CD4-positive, alpha-beta memory T cell (primary cell): ENCODE results near the gene CNTN4. TPM values are rescaled to one million over a fixed set of nuclear protein-coding genes. Genes with fewer than 3 reads are reported as not detected.

ENCODE experiments used
- CTCF ChIA-PET: fragments of 350-600 bp; sonication (Branson Sonifier 250); formaldehyde crosslinking; loops from one replicate; lab custom pipeline; 2021; ENCODE audit warnings: inconsistent platforms; ENCODE audit not compliant: partially characterized antibody; lab: Charles Lee
- POLR2A ChIA-PET: fragments of 350-600 bp; sonication (Branson Sonifier 250); formaldehyde crosslinking; loops from one replicate; lab custom pipeline; 2021; ENCODE audit not compliant: partially characterized antibody; lab: Charles Lee
- DNase-seq, 5 donors: peaks; one replicate each; pipeline versions ENCODE4 v3.0.0 to v3.0.0-alpha.2; 2020 to 2022; ENCODE audit warnings: mixed read lengths in 1 of 5
- H3K27ac ChIP-seq: one replicate; pipeline ENCODE4 v1.7.0; 2013; ENCODE audit warnings: low read depth, low read length
- H3K27me3 ChIP-seq: 2 replicates; pipeline ENCODE4 v1.7.0; 2013; ENCODE audit warnings: mild to moderate bottlenecking, low read length, moderate library complexity; ENCODE audit not compliant: insufficient read depth
- H3K36me3 ChIP-seq: 2 replicates; pipeline ENCODE4 v1.7.0; 2013; ENCODE audit warnings: mild to moderate bottlenecking, low read length, moderate library complexity; ENCODE audit not compliant: insufficient read depth
- H3K4me1 ChIP-seq: 2 replicates; pipeline ENCODE4 v1.7.0; 2013; ENCODE audit warnings: mild to moderate bottlenecking, low read length, moderate library complexity; ENCODE audit not compliant: insufficient read depth
- H3K4me3 ChIP-seq, 2 donors: one replicate each; pipeline ENCODE4 v1.7.0; 2013; ENCODE audit warnings: low read length in 2 of 2, mild to moderate bottlenecking in 1 of 2
- H3K9me3 ChIP-seq, 2 donors: one replicate each; pipeline ENCODE4 v1.7.0; 2013; ENCODE audit warnings: low read length in 2 of 2, control low read depth in 1 of 2; ENCODE audit not compliant: control insufficient read depth in 1 of 2
- H3K27ac Mint-ChIP-seq, 7 donors: one replicate each; pipeline ENCODE4 v1.8.0; 2020 to 2021; ENCODE audit warnings: mixed read lengths in 7 of 7, mild to moderate bottlenecking in 6 of 7, inconsistent platforms in 3 of 7, moderate library complexity in 3 of 7
- H3K27me3 Mint-ChIP-seq, 2 donors: one replicate each; pipeline ENCODE4 v1.8.0; 2020 to 2021; ENCODE audit warnings: mixed read lengths in 2 of 2
- H3K36me3 Mint-ChIP-seq, 2 donors: one replicate each; pipeline ENCODE4 v1.8.0; 2020 to 2021; ENCODE audit warnings: mixed read lengths in 2 of 2, inconsistent platforms in 1 of 2, mild to moderate bottlenecking in 1 of 2
- H3K4me1 Mint-ChIP-seq, 4 donors: one replicate each; pipeline ENCODE4 v1.8.0; 2020 to 2021; ENCODE audit warnings: mixed read lengths in 4 of 4, mild to moderate bottlenecking in 1 of 4
- H3K4me3 Mint-ChIP-seq, 8 donors: one replicate each; pipeline ENCODE4 v1.8.0; 2020 to 2021; ENCODE audit warnings: mixed read lengths in 8 of 8, mild to moderate bottlenecking in 7 of 8, moderate library complexity in 6 of 8, inconsistent platforms in 3 of 8
- H3K9me3 Mint-ChIP-seq, 8 donors: one replicate each; pipeline ENCODE4 v1.8.0; 2020 to 2021; ENCODE audit warnings: mixed read lengths in 8 of 8, mild to moderate bottlenecking in 5 of 8, inconsistent platforms in 3 of 8, moderate library complexity in 1 of 8
- intact Hi-C: fragments of 100-400 bp; cut with micrococcal nuclease; formaldehyde crosslinking; loops from one replicate; pipeline ENCODE4 v1.15.1; 2023
- polyA plus RNA-seq, 2 donors: library from polyadenylated mRNA; unstranded; fragments of 300-500 nt; fragmentation: Illumina TruSeq; gene quantifications; one replicate each; pipeline ENCODE4 v1.2.3, GENCODE V29; 2021
- total RNA-seq, 2 experiments: library from RNA; stranded (reverse); gene quantifications; one replicate each; pipeline ENCODE4 v1.2.3, GENCODE V29; 2021

Gene CNTN4
- total and polyA plus RNA-seq, 4 experiments from 2014 or later, result not detected

- H3K4me1 ChIP-seq, result no peaks in the 10 kb centered on the region
- no peak overlapping the region for H3K27ac Mint-ChIP-seq
- no peak overlapping the region for H3K4me3 Mint-ChIP-seq
- H3K36me3 Mint-ChIP-seq, result no peaks in the 10 kb centered on the region
- H3K36me3 ChIP-seq, result no peaks in the 10 kb centered on the region
- no peaks in the 10 kb centered on the region for H3K27me3 ChIP-seq
- intact Hi-C loops, result no loop called here
- peaks cover 0 to 2% of the 10 kb centered on the region in 2 donors for H3K27me3 Mint-ChIP-seq
- H3K4me1 Mint-ChIP-seq, result peaks cover 4 to 9% (median 7%) of the 10 kb centered on the region in 4 donors
- no peak for DNase-seq
- CTCF ChIA-PET, result no interaction called here
- no peak overlapping the region for H3K27ac ChIP-seq
- no peak overlapping the region for H3K4me3 ChIP-seq
- no peaks in the 10 kb centered on the region for H3K9me3 Mint-ChIP-seq
- POLR2A ChIA-PET, result no interaction called here
- H3K9me3 ChIP-seq, result no peaks in the 10 kb centered on the region
Measured at GRCh38 chr3:2860626-2861025, 762.0 kb downstream of the CNTN4 start.

- H3K4me1 Mint-ChIP-seq, result peaks cover 1 to 7% (median 4%) of the 10 kb centered on the region in 4 donors
- intact Hi-C loops, result no loop called here
- DNase-seq, result no peak
- no peaks in the 10 kb centered on the region for H3K27me3 ChIP-seq
- no peak overlapping the region for H3K27ac Mint-ChIP-seq
- H3K9me3 ChIP-seq, result no peaks in the 10 kb centered on the region
- H3K9me3 Mint-ChIP-seq, result no peaks in the 10 kb centered on the region
- H3K4me1 ChIP-seq, result no peaks in the 10 kb centered on the region
- no peaks in the 10 kb centered on the region for H3K36me3 ChIP-seq
- H3K27ac ChIP-seq, result no peak overlapping the region
- no peaks in the 10 kb centered on the region for H3K36me3 Mint-ChIP-seq
- H3K27me3 Mint-ChIP-seq, result peaks cover 0 to 2% of the 10 kb centered on the region in 2 donors
- H3K4me3 ChIP-seq, result no peak overlapping the region
- no peak overlapping the region for H3K4me3 Mint-ChIP-seq
- ChIA-PET POLR2A (no interaction called here), CTCF (no interaction called here)
Measured at GRCh38 chr3:2861120-2861519, 762.5 kb downstream of the CNTN4 start.

- H3K4me1 ChIP-seq, result no peaks in the 10 kb centered on the region
- no peak for DNase-seq
- H3K27ac ChIP-seq, result no peak overlapping the region
- no peaks in the 10 kb centered on the region for H3K36me3 Mint-ChIP-seq
- peaks cover 0 to 3% of the 10 kb centered on the region in 2 donors for H3K27me3 Mint-ChIP-seq
- ChIA-PET POLR2A (no interaction called here), CTCF (no interaction called here)
- no peaks in the 10 kb centered on the region for H3K36me3 ChIP-seq
- no peak overlapping the region for H3K4me3 ChIP-seq
- no peaks in the 10 kb centered on the region for H3K9me3 Mint-ChIP-seq
- H3K4me1 Mint-ChIP-seq, result no peaks in the 10 kb centered on the region
- intact Hi-C loops, result no loop called here
- H3K27ac Mint-ChIP-seq, result no peak overlapping the region
- no peaks in the 10 kb centered on the region for H3K27me3 ChIP-seq
- no peaks in the 10 kb centered on the region for H3K9me3 ChIP-seq
- no peak overlapping the region for H3K4me3 Mint-ChIP-seq
Measured at GRCh38 chr3:2861920-2862319, 763.3 kb downstream of the CNTN4 start.

GRCh38 chr3:2862366-2862765, 763.7 kb downstream of the CNTN4 start:
- H3K4me1 Mint-ChIP-seq, result no peaks in the 10 kb centered on the region
- DNase-seq, result no peak
- ChIA-PET POLR2A (no interaction called here), CTCF (no interaction called here)
- peaks cover 0 to 3% of the 10 kb centered on the region in 2 donors for H3K27me3 Mint-ChIP-seq
- no peaks in the 10 kb centered on the region for H3K36me3 Mint-ChIP-seq
- H3K4me3 Mint-ChIP-seq, result no peak overlapping the region
- no peaks in the 10 kb centered on the region for H3K4me1 ChIP-seq
- no peak overlapping the region for H3K27ac ChIP-seq
- H3K27ac Mint-ChIP-seq, result no peak overlapping the region
- H3K4me3 ChIP-seq, result no peak overlapping the region
- no peaks in the 10 kb centered on the region for H3K36me3 ChIP-seq
- H3K27me3 ChIP-seq, result no peaks in the 10 kb centered on the region
- H3K9me3 Mint-ChIP-seq, result no peaks in the 10 kb centered on the region
- H3K9me3 ChIP-seq, result no peaks in the 10 kb centered on the region
- intact Hi-C loops, result no loop called here

- H3K27me3 ChIP-seq, result no peaks in the 10 kb centered on the region
- CTCF ChIA-PET, result no interaction called here
- intact Hi-C loops, result no loop called here
- POLR2A ChIA-PET, result no interaction called here
- H3K36me3 Mint-ChIP-seq, result no peaks in the 10 kb centered on the region
- no peak for DNase-seq
- no peak overlapping the region for H3K27ac ChIP-seq
- H3K4me1 ChIP-seq, result no peaks in the 10 kb centered on the region
- no peak overlapping the region for H3K4me3 Mint-ChIP-seq
- no peak overlapping the region for H3K27ac Mint-ChIP-seq
- peaks cover 5 to 7% of the 10 kb centered on the region in 2 donors for H3K27me3 Mint-ChIP-seq
- no peak overlapping the region for H3K4me3 ChIP-seq
- no peaks in the 10 kb centered on the region for H3K36me3 ChIP-seq
- H3K4me1 Mint-ChIP-seq, result no peaks in the 10 kb centered on the region
- H3K9me3 Mint-ChIP-seq, result no peaks in the 10 kb centered on the region
- H3K9me3 ChIP-seq, result no peaks in the 10 kb centered on the region
Measured at GRCh38 chr3:2863127-2863526, 764.5 kb downstream of the CNTN4 start.

GRCh38 chr3:2869905-2870304, 771.2 kb downstream of the CNTN4 start:
- intact Hi-C loops, result no loop called here
- H3K27ac ChIP-seq, result no peak overlapping the region
- H3K9me3 ChIP-seq, result no peaks in the 10 kb centered on the region
- H3K4me1 ChIP-seq, result no peaks in the 10 kb centered on the region
- Mint-ChIP-seq H3K4me1 (no peaks in the 10 kb centered on the region), H3K36me3 (no peaks in the 10 kb centered on the region), H3K27me3 (peaks cover 12 to 13% of the 10 kb centered on the region in 2 donors), H3K9me3 (no peaks in the 10 kb centered on the region), H3K4me3 (no peak overlapping the region), H3K27ac (no peak overlapping the region)
- no peaks in the 10 kb centered on the region for H3K27me3 ChIP-seq
- POLR2A ChIA-PET, result no interaction called here
- no peak for DNase-seq
- H3K36me3 ChIP-seq, result no peaks in the 10 kb centered on the region
- CTCF ChIA-PET, result no interaction called here
- H3K4me3 ChIP-seq, result no peak overlapping the region

GRCh38 chr3:2870724-2871333, 772.2 kb downstream of the CNTN4 start:
- CTCF ChIA-PET, result no interaction called here
- Histone ChIP-seq H3K4me3 (no peak overlapping the region), H3K27ac (no peak overlapping the region), H3K27me3 (no peaks in the 10 kb centered on the region), H3K36me3 (no peaks in the 10 kb centered on the region), H3K9me3 (no peaks in the 10 kb centered on the region), H3K4me1 (no peaks in the 10 kb centered on the region)
- intact Hi-C loops, result no loop called here
- H3K4me3 Mint-ChIP-seq, result no peak overlapping the region
- H3K27ac Mint-ChIP-seq, result no peak overlapping the region
- no peak for DNase-seq
- H3K9me3 Mint-ChIP-seq, result no peaks in the 10 kb centered on the region
- H3K27me3 Mint-ChIP-seq, result peaks cover 12 to 15% of the 10 kb centered on the region in 2 donors
- H3K36me3 Mint-ChIP-seq, result no peaks in the 10 kb centered on the region
- H3K4me1 Mint-ChIP-seq, result no peaks in the 10 kb centered on the region
- POLR2A ChIA-PET, result no interaction called here
